HG03039 (cell line): Measurements from ENCODE around the gene OR51G1.
"Not testable (repeated sequence)": the region's sequence is repeated elsewhere in the genome, so short reads cannot be mapped to it uniquely, and the experiment has no call there.

Source experiments
- ATAC-seq: cut with Tn5 transposase; IDR thresholded peaks from one replicate; pipeline ENCODE4 v1.9.1; 2021; ENCODE audit warnings: mild to moderate bottlenecking, moderate library complexity; ENCODE audit not compliant: unreplicated experiment

Gene OR51G1

DNA sequence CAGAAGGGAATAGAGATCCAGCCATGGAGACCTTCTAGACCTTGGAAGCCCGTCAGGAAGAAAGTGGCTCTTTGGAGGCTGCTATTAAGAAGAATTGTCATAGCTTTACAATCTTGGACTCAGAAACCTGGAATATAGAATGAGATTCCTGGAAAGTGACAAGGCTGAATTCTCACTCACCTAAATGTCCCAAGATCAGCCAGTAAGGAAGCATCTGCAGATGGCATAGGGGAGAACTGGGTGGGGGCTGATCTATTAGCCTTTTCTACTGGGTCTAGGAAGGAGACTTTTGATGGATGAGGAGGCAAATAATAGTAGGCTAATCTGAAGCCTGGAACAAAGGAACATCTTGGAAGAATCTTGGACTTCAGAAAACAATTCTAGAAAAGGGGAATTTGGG is at the start of gene OR51G1:
Gene OR51G1, minus strand, starts transcription at position 101 of the 400 bp plus-strand sequence. Its CDS starts 0 bp downstream, at position 101.
- ATAC-seq: no peak

DNA sequence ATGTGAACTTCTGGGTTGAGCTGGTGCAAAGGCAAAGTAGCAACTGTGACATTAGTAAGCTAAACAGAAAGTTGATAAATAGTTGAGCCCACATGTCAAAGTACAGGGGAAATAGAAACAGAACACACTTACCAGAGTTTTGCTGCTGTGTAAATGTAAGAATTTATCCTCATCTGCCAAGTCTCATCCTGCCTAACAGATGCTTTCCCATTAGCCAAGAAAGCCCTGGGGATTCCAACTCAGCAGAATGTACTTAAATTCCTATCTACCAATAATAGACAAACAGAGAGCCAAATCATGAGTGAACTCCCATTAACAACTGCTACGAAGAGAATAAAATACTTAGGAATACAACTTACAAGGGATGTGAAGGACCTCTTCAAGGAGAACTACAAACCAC is 38.7 kb upstream of the OR51G1 start:
- no peak for ATAC-seq

- ATAC-seq: no peak
Measured at GRCh38 chr11:4960877-4961276, 36.7 kb upstream of the OR51G1 start.

DNA sequence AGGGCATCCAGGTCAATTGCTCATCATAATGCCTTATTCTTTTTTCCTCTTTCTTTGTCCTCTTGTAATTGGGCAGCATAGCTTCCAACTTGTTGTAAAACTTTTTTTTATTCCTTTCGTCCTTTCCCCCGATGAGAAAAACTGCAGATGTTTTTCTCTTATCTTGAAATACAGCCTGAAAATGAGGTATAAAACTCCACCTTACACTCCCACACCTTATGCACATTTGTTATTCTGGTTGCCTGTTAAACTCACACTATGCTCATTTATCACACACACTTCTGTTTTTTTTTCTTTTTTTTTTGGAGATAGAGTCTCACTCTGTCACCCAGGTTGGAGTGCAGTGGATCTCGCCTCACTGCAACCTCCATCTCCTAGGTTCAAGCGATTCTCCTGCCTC is 33.3 kb upstream of the OR51G1 start:
- ATAC-seq: no peak

GRCh38 chr11:4955613-4956012 is 31.5 kb upstream of the OR51G1 start, which contains the start of gene OR51A2:
Gene OR51A2, minus strand, starts transcription at chr11:4955713. Its CDS starts 0 bp downstream, at chr11:4955713.
- ATAC-seq: not testable (repeated sequence)

DNA sequence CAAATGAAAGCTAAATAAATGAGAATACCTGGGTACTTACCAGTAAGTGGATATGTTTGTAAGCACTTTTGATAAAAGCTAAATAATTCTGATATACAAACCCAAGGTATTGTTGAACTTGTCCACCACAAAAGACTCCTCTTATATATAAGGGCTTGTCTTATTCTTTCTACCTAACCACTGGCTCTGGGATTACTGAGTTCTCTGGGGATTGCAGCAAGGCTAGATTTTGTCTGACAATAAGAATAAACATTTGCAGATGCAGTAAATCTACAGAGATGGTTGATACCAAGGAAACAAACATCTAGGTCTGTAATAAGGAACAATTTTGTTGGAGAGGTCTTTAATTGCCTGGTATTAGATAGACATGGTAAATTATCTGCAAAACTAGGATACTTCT is 23.4 kb upstream of the OR51G1 start, which contains the start of gene OR51A4:
Gene OR51A4, minus strand, starts transcription at position 101 of the 400 bp plus-strand sequence. CDS start 505 bp downstream, outside the sequence.
- no peak for ATAC-seq

DNA sequence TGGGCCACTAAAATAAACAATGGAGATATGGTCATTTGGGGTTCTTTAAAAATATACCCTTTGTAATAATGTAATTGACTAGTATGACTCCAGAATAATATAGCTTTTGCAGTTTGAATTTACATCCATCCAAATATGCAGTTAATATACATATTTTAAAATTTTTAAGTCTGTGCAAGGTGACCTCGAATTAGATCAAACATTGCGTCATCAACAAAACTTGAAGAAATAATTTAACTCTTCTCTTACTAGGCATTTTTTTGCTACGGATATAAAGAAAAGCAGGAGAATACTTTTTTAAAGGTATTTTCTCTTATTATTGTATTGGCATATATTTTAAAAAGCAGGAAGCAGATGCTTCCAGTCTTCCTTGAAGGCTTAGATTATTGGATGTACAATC is 12.6 kb upstream of the OR51G1 start:
- no peak for ATAC-seq

- no peak for ATAC-seq
Measured at GRCh38 chr11:4932751-4933150, 8.6 kb upstream of the OR51G1 start.

DNA sequence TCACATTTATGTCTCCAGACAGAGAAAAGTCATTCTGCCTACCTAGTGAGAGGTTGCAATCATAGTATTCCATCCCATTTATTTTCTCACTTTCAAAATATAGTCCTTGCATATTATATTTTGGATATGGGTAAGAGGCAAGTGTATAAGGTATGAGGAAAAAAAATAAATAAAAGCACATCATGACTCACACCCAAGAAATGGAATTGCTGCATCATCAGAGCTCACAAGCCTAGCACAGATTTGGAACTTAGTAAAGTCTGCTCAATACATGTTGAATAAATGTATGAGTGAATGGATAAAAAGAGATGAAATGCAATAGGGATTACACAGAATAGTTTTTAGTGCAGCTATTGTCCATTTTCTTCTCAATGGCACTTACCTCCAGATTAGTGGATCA is 2.5 kb upstream of the OR51G1 start:
- no peak for ATAC-seq

GRCh38 chr11:4922304-4922703 is 1.8 kb downstream of the OR51G1 start:
- ATAC-seq: no peak

- ATAC-seq: no peak
Measured at GRCh38 chr11:4921796-4922195, 2.3 kb downstream of the OR51G1 start.

DNA sequence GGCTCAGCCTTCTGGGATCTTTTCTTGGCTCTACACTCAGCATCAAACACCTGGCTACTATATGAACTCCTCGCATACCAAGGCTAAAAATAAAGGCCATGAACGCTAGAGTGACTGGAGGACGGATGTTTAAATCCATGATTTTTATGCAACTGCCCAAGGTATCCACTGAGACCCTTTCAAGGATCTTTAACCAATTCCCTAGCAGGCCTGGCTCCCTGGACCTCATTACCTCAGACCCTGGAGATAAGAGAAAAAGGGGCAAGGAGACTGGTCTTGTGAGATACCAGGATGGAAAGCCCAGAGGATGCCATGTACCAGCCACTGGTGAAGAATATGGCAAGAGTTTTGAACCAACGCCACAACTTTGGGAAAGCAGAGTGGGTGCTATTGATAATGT is 4.9 kb downstream of the OR51G1 start, which contains the start of gene OR51G2:
Gene OR51G2, minus strand, starts transcription at position 101 of the 400 bp plus-strand sequence. CDS start 3,687 bp downstream, outside the sequence.
- no peak for ATAC-seq

DNA sequence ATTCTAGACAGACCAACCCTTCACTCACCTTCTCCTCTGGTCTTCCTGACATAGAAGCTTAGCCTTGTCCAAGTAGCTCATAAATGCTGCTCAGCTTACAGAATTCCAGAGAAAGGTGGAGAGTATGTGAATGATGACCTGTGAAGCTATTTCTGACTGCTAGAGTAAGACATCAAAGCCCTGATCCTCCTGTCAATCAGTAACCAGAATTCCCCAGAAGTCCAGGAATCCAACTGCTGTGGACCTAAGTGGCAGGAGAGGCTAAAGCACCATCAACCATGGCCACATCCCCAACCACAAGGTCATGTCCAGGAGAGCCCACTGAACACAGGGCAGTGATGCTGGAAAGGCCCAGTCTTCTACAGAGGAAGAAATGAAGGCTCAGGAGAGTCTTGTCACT is 7.6 kb downstream of the OR51G1 start:
- ATAC-seq: no peak

DNA sequence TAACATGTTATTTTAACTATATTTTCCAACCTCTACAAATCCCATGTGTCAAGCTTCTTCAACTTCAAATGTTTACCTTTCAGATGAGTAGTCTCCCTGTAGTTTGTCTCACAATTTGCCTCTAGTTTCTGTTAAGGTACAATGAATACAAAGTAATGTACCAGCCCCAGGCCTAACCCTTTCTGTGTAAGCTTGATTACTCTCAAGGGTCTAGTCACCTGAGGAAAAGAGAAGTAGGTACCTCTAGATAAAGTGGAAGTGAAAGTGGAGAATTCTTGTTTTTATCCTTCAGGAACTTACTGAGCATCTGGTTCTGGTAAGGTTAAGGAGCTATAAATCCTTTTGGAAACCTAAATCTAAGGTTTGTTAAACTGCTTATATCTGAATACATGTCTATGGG is 20.7 kb downstream of the OR51G1 start, which contains the start of gene OR51A7:
Gene OR51A7, plus strand, starts transcription at position 300 of the 400 bp plus-strand sequence. CDS start 3,587 bp downstream, outside the sequence.
- no peak for ATAC-seq

GRCh38 chr11:4891996-4892640 is 32.0 kb downstream of the OR51G1 start:
- no peak for ATAC-seq

DNA sequence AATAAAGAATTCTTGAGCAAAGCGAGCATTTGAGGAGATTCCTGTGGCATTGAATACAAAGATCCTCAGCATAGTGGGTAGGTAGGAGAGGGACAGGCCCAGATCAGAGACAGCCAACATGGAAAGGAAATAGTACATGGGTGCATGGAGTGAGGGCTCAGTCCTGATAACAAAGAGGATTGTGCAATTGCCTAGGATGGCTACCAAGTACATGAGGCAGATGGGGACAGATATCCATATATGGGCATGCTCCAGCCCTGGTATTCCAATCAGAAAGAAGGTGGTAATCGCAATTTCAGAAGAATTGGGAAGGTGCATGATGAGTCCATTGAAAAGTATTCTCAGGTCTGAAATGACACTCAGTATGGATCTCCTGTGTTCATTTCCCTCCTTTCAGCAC is 33.9 kb downstream of the OR51G1 start:
- no peak for ATAC-seq

DNA sequence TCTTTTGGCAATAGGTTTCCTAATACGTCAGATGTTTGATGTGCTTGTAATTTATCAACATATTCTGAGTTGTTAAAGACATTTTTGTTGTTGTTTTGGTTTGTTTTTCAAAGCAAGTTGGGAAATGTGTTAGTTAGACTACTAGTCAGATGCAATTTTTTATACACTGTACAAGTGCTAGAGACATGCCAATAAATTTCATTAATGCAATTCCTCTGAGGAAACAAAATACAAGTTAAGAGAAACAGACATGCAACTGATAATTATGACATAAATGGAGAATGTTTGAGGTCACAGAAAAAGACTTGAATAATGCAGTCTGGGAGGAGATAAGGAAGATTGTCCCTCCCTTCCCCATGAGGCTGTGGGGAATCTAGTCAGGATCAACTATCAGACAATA is 36.5 kb downstream of the OR51G1 start:
- ATAC-seq: no peak

- ATAC-seq: no peak
Measured at GRCh38 chr11:4886186-4886585, 38.0 kb downstream of the OR51G1 start.

DNA sequence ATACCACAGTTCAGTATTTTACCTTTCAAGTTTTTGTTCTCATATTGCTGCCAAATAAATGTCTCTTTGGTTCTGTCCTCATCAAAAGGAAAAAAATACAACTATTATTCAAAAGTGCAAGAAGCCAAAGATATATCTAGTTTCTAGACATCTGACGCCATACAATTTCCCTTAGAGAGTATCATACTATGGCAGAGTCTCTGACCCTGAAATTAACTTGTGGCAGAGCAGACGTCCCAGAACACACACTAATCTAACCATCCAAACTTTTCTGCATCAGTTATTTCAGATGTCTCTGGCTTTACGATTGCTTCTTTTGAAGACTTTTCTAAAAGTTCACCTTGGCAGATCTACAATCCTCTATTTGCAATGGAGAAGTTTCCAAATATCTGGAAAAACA is 39.8 kb downstream of the OR51G1 start:
- ATAC-seq: no peak

- ATAC-seq: no peak
Measured at GRCh38 chr11:4882543-4882942, 41.6 kb downstream of the OR51G1 start.

GRCh38 chr11:4881860-4882500 is 42.2 kb downstream of the OR51G1 start, which contains the start of gene OR51T1:
Gene OR51T1, plus strand, starts transcription at chr11:4881900. Its CDS starts 0 bp downstream, at chr11:4881900.
- no peak for ATAC-seq

DNA sequence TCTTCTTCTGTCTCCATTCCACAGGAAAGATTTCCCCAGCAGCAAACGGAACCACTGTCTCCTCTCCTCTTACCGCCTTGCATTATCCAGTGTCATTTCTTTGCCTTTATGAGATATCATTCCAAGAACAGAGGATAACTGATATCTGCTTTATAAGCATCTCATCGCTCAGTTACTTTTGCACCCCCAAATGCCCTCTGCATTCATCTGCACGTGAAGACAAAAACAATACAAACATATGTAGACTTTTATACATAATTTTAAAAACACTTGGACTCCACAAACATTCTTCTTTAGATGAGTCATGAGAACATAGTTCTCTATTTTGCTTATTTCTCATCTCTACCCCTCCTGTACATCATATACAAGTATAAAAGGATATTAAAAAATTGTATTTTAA is 43.0 kb downstream of the OR51G1 start:
- ATAC-seq: no peak
